ENCODE data around the gene NOXO1.
"Not testable (repeated sequence)": the region's sequence is repeated elsewhere in the genome, so short reads cannot be mapped to it uniquely, and the experiment has no call there.

NOXO1 gene

DNA sequence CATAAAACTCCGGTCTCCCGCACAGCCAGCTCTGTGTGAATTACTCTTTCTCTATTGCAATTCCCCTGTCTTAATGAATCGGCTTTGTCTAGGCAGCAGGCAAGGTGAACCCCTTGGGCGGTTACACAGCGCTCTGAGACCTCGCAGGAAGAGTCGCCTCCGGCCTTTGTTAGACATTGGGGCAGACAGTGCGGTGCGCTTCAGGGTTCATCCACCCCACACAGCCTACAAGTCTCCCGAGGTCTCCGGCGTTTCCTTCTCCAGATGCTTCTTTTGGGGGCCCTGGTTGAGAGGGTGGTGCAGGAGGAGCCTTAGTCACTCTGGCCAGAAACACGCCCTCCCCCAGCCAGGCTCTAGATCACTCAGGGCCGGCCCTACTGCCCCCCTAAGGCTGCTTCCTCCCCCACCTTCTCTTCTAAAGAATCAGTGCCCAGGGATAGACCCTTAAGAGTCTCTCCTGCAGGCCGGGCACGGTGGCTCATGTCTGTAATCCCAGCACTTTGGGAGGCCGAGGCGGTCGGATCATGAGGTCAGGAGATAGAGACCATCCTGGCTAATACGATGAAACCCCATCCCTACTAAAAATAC, 36.6 kb downstream of the NOXO1 start:
- in situ Hi-C loops (cut with MboI; ENCODE audit: low sequenced_read_pairs), result no loop called here

DNA sequence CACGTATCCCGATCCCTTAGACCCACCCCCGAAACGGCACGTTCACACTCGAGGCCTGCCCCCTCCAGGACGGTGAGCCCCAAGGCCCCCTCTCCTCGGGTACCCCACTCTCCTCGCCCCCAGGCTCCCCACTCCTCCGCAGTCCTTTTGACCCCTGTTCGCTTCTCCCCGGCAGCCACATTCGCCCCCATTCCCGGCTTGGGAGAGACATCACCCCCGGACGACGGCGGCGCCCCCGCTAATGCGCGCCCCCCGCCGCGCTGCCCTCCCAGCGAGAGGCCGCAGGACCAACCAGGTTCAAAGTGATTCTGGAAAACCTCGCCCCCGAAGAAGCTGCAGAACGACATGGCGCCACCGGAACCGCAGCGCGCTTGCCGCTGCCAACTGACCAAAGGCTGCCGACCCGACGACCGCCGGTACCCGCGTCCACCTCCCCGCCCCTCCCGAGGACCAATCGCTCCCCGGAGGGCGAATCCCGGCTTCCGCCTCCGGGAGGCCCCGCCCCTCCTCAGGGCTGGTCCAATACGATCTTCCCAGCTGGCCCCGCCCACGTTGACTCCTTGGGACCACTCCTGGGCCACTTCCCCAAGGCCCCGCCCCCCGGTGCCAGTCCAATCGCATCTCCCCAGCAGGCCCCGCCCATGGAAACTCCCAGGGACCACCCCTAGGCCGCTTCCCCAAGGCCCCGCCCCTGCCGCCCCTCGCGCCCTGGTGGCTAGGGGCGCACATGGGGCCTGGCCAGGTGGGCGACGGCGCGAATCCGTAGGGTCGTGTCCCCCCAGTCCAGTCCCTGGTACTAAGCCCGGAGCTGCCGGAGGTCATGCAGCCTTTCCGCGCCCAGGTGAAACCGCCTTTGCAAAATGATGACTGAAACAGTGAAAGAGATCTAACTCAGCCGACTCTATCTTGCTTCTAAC, 38.2 kb downstream of the NOXO1 start, which contains the start of gene MSRB1:
MSRB1 (minus strand) TSS at position 390 of the 917 bp plus-strand sequence; CDS start at position 347, 43 bp downstream.
- in situ Hi-C loops (cut with MboI; ENCODE audit: low sequenced_read_pairs), result no loop called here

DNA sequence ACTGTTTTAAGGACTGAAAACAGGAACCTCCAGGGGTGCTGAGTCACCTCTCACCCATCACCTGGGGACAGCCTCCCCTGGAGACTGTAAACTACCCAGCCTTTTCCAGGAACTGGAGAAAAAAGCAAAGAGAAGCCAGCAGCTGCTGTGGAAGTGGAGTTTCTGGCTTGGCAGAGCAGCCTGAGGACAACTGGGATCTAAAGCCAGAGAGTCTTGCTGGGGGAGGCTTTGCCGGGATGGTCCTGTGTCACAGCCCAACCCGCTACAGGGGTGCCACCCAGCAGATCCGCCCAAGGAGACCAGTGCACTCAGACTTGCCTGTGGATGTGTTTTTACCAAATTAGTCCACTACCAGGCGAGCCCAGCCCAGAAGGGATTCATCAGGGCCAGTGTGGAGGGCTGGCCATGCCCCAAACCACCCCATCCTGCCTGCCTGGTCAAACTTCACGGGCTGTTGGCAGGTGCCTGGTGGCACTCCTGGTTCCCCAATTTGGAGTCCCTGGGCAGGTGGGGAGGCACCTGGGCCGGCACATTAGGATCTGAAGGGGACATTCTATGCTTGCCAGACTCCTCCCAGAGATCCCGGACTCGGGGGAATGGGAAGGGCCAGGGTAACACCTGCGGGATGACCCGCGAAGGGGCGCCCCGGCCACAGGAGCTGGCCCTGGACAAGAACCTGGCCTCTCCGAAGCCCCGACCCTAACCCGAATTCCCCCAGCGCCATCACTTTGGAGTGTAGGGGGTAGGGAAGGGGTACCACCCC, 39.0 kb downstream of the NOXO1 start:
- in situ Hi-C loops (cut with MboI; ENCODE audit: low sequenced_read_pairs), result no loop called here

DNA sequence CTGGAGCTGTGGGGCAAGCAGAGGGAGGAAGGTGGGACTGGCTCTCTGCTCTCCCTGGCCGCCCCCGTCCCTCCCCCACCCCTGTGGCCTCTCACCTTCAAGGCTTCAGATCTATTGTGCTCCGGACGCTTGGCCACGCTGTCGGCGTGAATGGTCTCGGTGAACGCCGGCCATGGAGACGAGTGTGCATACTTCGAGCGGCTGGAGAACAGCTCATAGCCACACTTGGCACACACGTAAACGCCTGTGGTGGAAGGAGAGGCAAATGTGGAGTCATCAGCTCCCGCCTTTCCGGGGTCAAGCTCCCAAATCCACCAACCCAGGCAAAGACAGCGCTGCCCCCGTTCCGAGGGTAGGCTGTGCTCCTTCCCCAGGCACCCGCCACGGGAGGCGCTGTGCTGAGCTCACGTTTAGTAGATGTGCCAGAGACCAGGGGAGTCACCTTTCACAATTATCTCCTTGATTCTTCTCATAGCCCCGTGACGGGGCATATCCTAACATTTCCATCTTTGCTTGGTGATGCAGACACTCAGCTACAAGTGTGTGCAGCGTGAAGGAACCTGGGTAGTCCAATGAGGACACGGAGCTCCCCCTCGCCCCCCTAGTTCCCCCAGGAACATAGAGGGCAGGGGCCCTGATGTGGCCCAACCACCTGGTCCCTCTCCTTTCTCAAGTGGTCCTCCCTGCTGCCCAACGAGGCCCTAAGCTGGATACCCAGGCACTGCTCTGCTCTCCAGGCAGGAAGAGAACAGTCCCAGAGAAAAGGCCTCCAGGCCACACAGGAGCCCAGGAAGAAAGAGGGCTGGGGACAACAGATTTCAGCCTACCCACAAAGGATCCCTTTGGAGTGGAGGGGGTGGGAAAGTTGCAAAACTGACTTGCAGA, 39.9 kb downstream of the NOXO1 start:
- in situ Hi-C loops (cut with MboI; ENCODE audit: low sequenced_read_pairs), result no loop called here

DNA sequence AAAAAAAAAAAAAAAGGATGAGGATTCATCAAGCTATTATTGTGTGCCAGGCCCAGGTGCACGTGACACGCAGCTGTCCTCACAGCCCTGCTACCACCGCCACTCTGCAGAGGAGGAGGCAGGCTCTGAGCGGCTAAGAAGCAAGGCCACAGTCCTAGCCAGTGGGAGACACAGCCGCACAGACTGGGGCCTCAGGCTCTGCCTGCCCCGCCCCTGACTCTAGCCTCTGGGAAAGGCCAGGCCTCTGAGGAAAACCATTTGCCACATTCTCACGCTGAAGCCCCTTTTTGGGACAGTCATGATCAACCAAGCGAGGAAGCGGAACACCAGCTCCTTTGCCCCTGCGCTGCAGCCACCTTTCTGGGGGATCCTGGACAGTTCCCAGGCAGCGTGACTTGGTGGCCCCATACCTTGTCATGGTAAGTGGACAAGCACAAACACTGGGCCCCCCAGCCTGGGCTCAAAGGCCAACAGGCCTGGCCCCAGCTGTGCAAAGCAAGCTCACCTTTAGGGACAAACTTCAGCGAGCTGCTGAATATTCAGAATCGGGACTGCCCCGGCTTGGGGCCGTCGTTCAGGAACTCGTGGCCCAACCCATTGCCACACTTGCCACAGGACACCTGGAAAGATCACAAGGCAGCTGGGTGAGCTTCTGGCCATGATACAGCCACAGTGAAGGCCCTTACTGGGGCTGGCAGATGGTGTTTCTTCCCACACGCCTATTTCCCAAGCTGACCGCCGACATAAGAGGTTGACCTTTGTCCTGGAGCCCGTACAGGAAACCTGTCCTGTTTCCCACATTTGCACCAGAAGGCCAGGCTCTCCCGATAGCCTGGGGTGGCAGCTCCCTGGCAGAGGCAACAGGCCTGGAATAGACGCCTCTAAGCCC, 40.8 kb downstream of the NOXO1 start:
- in situ Hi-C loops (cut with MboI; ENCODE audit: low sequenced_read_pairs), result no loop called here

DNA sequence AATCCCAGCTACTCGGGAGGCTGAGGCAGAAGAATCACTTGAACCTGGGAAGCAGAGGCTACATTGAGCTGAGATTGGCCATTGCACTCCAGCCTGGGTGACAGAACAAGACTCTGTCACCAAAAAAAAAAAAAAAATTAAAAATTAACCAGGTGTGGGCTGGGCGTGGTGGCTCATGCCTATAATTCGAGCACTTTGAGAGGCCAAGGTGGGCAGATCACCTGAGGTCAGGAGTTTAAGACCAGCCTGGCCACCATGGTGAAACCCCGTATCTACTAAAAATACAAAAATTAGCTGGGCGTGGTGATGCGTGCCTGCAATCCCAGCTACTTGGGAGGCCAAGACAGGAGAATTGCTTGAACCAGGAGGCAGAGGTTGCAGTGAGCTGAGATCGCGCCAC, 41.4 kb downstream of the NOXO1 start:
- in situ Hi-C loops (cut with MboI; ENCODE audit: low sequenced_read_pairs), result not testable (repeated sequence)

DNA sequence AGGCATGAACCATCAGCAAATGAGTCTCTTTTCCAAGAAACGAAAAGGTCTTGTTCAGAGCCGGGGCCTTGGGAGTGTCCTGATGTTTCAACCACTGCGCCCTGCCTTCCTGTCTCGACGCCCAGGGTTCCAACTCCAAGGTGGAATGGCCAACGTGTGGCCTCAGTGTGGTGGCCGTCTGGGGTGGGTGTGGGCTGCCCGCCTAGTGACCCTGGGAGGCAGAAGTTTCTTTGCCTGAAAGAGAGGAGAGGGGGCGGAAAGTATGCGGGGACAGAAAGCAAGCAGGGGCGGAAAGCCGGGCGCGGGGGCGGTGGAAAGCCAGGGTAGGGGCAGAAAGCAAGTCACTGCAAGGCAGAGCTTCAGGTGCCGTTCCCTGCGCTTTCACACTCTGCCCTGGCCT, 42.4 kb downstream of the NOXO1 start:
- in situ Hi-C loops (cut with MboI; ENCODE audit: low sequenced_read_pairs), result no loop called here

DNA sequence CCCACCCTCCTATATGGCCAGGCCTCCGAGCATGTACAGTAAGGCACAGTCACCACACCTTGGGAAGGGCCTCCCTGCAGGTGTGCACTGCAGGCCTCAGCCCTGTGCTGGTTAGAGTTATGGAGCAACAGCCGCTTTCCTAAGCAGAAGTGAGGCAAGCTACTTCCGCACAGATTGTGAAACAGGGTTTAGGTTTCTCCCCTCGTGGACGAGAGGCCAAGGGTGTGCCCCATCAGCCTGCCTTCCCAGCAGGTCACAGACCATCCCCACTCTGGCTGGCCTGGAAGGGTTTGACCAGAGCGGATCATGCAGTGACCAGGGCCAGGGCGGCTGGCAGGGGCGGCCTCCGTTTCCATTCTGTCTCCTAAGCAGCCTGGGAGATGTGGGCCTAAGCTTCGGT, 43.0 kb downstream of the NOXO1 start:
- in situ Hi-C loops (cut with MboI; ENCODE audit: low sequenced_read_pairs), result no loop called here

DNA sequence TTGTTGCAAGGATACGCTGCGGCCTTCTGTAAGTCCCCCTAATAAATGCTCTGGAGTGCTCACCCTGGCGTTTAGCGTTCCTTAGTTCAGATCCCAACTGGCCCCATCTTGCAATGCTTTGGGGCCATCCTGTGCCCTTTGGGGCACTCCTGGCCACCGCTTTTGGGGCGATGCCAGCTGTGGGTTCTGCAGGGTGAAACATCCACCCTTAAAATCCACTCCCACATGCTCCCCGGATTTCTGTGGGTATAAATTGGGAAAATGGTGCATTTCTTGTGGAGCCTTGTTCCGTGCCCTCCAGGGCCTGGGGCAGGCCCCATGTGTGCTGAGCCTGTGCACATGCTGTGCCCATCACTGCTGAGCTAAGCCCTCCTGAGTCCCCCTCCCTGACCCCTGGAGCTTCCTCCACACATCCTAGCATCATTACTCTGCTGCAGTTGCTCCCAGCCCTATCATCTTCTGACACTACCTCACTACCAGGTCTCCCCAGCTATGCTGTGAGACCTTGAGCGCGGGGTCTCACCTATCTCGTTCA, 44.3 kb downstream of the NOXO1 start:
- in situ Hi-C loops (cut with MboI; ENCODE audit: low sequenced_read_pairs), result no loop called here

DNA sequence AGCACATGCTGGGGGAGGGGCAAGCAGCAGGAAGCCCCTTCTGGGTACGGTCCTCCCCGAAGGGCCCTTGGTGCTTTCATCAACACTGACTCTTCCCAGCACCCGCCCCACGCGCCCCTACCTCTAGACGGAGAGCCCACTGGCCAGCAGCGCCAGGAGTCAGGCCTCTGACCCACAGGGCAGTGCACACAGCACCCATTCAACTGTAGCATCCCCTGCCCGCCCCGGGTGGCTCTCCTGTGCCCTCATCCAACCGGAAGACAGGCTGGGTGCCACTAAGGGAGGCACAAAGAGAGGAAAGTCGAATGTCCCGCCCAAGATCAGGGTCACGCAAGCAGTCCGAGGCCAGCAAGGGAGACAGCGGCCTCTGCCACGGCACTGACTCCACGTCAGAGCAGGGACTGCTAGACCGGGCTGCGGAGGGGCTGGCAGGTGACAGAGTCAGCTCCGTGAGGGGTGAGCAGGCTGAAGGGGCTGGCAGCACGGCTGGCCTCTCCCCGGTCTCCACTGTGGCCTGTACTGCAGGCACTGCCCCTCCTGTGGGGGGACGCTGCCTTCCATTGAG, 48.1 kb downstream of the NOXO1 start:
- in situ Hi-C loops (cut with MboI; ENCODE audit: low sequenced_read_pairs), result no loop called here

DNA sequence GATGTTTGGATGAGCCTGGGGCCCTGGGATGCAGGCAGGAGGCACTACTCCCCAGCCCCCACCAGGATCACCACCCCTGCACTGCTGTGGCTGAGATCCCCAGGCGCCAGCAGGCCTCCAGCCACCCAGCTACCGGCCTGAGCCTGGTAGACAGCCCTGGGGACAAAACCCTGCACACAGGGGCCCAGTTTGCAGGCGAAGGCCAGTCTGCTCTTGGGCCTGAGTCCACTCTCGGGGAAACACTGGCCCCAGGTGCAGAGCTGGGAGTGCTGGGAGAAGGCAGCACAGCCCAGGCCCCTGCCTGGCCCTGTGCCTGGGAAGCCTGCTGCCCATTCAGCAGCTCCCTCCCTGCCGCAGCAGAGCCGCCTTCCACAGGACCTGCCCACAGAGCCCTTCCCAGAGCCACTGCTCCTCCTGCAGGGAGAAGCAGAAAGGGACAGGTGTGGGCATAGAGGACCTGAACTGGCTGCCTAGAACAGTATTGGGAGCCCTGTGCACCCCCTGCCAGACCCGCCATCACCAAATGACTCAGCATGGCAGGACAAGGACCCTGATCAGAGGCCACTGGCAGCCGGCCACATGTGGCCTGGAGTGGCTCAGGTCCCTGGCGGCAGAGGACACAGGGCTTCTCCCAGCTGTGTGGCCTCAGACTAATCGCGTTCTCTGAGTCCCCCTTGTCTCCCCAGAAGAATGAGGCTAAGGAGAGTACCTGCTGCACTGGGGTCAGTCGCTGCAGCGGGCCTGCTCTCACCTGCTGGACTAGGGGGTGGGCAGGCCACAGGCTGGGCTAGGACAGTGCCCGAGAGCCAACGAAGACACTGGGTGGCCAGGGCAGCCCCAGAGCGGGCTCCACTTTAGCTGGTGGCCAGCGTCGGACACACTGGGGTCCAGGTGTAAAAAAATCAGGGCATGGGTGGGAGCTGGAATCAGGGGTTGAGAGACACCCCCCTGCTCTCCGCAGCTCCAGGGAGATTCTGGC, 48.9 kb downstream of the NOXO1 start:
- in situ Hi-C loops (cut with MboI; ENCODE audit: low sequenced_read_pairs), result no loop called here

DNA sequence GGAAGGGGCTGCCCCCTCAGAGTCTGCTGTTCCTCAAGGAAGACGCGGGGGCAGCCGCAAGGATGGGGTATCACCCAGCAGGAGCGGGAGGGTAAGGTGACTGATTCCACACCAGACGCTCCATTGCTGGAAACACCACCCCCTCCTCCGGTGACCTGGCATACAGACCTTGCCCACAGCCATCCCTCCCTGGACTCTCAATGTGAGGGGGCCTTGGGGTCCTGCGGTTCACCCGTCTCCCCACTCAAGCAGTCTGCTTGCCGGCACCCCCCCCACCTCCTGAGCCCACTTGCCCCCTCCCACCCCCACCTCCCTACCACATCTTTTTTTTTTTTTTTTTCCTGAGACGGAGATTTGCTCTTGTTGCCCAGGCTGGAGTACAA, 50.9 kb downstream of the NOXO1 start:
- in situ Hi-C loops (cut with MboI; ENCODE audit: low sequenced_read_pairs), result no loop called here

DNA sequence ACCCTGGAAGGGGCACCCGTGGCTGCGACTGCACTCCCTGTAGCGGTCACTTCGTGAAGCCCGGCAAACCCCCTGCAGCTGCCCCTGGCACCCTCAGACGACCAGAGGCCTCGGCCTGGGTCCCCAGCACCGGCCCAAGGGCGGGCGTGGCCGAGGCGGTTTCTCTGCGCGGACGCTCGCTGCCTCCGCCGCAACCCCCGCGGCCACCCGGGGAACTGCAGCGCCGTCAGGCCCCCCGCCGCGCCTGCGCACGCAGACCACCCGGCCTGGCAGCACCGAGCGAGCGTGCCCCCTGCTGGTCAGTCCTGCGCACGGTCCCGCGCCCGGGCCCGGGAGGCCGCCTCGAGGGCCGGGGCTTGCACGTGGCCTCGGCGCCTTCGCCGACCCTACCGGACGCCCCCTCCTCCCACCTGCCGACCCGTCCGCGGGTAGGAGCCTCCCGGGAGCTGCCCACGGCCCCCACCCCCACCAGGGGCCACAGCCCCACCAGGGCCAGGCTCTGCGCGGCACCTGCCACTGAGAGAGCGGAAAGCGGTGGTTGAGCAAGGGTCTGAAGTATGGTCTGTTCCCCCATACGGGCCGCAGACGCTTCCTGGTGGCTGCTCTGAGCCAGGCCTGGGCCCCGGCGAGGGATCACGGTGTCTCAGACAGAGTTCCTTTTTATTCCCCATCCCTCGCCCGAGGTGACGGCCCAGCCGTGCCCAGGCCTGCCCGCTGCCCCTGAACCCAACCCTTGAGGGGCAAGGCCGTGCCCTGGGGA, 51.5 kb downstream of the NOXO1 start:
- in situ Hi-C loops (cut with MboI; ENCODE audit: low sequenced_read_pairs), result no loop called here

DNA sequence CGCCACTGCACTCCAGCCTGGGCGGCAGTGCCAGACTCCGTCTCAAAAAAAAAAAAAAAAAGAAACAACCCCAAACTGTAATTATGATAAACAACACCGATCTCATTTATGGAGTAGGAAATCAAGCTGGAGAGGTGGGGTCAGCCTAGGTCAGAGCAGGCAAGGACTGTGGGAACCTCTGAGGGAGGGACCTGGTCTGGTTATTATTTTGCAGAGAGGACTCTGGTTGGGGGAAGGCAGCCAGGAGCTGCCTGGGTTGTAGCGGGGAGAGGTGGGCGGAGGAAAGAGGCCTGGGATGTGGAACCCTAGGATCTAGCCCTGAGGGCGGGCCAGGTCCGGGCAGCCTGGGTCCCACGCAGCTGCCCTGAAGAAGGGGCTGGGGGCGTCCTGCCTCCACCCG, 52.2 kb downstream of the NOXO1 start:
- in situ Hi-C loops (cut with MboI; ENCODE audit: low sequenced_read_pairs), result no loop called here

Data from HL-60/S4 (cell line).